Glomerular visceral epithelial cell (primary cell): ENCODE data around the gene EPB41.

Experiments used
- DNase-seq: peaks from one replicate; pipeline ENCODE4 v3.0.0-alpha.2; 2016; ENCODE audit errors: extremely low spot score

EPB41 gene

GRCh38 chr1:28890836-28891235, 23.5 kb upstream of the EPB41 start:
- DNase-seq, result no peak

DNA sequence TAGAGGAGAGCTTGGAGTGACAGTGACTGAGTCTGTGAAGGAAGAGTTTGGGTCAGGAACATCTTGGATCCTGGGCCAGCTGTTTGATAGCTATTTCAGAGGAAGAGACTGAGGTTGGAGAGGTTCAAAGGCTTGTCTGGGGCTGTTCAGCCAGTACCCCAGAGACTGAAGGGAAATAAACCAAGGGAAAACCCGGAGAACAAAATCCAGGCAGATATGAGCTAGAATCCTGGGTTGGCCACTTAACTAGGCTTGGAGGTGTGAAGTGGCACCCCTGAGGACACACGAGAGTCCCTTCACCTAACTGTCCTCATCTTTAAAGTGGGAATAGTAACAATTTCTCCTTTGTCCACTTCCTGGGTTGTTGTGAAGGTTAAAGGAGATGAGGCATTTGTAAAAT, 23.1 kb upstream of the EPB41 start:
- no peak for DNase-seq

DNA sequence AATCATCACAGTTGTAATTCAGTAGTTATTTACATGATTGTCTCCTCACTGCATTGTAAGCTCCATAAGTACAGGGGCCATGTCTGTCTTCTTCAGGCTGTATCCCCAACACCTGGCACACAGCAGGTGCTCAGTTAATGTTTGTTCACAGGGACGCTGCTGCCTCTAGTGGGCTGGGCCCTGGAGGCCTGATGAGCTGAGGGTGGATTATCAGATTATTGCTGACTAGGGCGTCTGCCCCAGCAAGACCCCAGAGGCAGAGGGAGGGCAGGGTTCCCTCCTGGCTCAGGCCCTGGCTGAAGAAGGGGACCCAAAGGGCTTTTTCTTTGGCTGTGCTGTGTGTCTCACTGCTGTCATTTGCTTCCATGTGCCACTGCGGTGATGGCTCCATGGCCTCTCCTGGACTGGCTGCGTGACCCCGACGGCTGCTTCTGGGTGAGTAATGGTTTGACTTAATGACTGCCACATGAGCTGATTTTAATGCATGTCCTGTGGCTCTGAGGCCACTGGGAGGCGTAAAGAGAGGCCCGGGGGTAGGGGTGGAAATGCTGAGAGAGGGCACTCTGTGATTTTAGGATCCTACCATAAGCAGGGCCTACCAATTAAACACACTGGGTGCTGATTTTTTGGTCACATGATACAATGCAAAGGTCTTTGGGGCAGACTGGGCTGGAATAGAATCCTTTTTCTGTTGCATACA, 20.8 kb upstream of the EPB41 start:
- DNase-seq, result no peak

- DNase-seq, result no peak
These were observed 19.6 kb upstream of the EPB41 start for GRCh38 chr1:28894785-28895184.

GRCh38 chr1:28895896-28896608, 18.3 kb upstream of the EPB41 start:
- no peak for DNase-seq

DNA sequence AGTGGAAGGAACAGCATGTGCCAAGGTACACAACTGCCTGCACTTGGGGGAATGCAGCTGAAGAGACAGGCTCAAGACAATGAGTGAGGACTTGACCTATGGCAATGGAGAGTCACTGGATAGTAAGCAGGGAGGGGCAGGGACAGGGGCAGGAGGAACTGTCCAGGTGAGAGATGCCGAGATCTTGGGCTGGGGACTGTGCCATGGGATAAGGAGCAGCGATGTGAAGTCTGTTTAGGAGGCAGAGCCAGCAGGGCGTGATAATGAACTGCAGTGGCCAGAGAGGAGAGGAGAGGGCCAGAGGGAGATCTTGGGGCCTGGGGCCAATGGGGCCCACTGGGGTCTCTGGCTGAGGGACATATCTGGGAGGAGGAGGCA, 17.8 kb upstream of the EPB41 start:
- DNase-seq, result no peak

DNA sequence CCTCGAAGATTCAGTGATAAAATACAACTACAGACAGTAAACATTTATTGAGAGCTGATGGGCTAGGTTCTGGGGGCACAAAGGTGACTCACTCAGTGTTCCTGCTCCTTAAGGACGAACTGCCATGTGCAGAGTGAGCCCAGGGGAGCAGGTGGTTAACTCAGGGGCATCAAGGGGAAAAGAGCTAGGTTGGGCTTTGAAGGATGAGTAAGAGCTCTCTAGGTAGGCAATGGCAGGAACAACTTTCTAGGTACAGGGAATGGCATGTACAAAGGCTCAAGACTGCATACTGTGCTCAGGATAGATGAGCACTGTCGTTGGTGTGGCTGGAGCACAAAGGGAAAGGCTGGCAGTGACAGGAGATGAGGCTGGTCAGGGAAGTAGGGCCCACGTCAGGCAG, 16.6 kb upstream of the EPB41 start:
- DNase-seq, result no peak

GRCh38 chr1:28898405-28898881, 15.9 kb upstream of the EPB41 start:
- no peak for DNase-seq

DNA sequence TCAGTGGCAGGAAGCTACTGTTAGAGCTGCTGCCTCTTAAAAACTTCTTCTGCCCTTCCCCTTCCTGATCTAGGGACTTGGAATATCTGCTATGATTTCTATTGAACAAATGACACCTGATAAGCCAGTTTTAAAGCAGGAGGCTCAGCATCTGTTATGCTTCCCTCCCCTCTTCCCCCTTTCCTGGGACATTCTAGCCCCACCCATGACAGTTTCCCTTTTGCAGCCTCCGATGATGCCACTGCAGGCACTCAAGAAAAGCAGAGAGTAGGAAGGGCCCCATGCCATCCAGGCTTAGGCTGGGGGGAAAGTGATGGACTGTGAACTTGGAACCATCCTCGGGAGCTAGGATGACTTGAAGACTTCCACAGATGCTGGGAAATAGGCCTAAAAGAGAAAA, 15.1 kb upstream of the EPB41 start:
- no peak for DNase-seq

GRCh38 chr1:28900562-28900961, 13.8 kb upstream of the EPB41 start:
- no peak for DNase-seq

GRCh38 chr1:28902738-28903137, 11.6 kb upstream of the EPB41 start:
- DNase-seq, result no peak

GRCh38 chr1:28905921-28906666, 8.3 kb upstream of the EPB41 start:
- DNase-seq, result no peak

DNA sequence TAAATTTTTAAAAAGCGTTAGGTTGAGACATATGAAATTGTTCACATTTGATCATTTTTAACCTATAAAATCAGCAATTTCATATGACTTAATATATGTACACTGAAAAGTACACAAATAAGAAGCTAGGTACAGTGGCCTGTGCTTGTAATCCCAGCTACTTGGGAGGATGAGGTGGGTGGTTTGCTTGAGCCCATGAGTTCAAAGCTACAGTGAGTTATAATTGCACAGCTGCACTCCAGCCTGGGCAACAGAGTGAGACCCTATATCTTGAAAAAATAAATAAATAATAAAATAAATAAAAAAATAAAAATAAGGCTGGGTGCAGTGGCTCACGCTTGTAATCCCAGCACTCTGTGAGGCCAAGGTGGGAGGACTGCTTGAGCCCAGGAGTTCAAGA, 5.2 kb upstream of the EPB41 start:
- DNase-seq, result no peak

DNA sequence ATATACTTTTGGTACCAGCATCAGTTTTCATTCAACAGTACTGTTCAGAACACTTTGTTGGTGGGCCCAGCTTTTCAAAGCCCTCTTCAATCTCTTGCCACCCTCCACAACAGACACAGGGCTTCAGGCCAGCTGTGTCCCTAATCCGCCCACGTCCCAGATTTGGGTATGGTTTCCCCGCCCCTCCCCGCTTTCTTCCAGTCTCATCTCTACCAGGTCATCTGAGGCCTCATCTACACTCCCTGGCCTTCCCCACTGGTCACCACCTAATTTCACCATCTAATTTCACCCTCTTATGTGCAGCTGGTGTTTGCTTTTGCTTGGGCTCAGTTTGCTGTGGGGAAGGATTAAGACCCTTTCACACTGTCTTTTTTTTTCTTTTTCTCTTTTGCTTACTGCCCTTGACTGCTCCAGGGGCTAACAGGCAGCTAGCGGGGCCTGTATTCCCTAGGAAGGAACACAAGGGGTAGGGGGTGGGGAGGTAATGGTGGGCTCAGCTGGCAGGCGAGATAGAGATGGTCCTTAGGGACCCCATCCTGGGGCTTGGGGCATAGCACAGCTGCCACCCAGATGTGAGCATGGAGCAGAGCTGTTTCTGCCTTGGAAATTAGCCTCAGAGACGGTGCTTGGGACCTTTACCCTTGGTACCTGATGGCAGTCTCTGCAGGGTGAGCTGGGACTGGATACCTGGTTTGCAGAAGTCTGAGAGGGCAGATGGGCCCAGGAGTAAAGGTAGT, 3.8 kb upstream of the EPB41 start:
- DNase-seq, result no peak

GRCh38 chr1:28913786-28914227, 562 bp upstream of the EPB41 start:
- DNase-seq, result no peak

DNA sequence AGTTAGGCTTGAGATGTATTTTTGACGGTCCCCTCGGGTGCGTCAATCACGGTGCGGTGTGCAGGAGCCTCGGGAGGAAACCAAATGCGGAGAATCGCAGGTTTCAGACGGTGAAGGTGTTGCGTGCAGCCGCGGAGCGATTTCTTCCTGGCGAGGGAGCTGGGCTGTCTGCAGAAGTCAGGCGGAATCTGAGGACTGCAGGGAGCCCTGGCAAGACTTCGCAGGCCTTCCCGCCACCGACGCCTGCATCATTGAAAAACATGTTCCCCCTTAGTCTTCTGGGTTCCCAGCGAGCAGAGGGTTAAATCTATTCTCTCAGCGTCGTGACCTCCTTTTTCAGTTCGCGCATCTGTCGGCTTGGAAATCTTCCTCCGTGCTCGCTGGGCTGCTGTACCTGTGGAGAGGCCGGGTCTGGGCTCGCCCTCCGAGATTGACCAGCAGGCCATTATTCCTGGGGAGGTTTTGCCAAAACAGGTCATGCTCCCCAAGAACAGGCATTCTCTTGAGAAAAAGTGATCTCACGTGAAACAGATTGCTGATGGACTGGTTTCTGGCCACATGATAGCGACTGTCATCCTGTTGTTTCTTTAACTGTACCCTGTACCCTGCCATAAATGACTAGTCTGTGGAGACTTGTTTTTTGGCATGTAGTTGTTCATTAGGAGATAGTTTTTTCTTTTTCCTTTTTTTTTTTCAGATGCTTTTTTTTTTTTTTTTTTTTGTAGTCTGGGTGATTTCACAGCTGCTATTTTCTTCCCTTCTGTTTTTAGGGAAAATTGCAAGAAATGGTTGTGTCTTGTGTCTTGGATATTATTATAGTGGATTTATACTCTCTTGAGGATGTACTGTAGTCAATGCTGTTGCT, 894 bp downstream of the EPB41 start:
- DNase-seq, result peak; percentile 42

DNA sequence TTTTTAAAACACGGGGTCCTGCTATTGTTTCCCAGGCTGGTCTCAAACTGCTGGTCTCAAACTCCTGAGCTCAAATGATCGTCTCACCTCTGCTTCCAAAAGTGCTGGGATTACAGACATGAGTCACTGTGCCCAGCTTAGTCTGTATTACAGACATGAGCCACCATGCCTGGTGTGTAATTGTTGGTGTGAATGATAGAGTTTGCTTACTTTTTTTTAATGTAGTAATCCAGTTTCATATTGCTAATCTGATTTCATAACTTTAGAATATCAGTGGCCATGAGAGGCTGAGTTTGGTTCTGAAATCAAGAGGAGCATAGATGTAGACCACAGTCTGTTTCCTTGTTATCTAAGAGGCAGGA, 3.4 kb downstream of the EPB41 start:
- DNase-seq, result no peak

DNA sequence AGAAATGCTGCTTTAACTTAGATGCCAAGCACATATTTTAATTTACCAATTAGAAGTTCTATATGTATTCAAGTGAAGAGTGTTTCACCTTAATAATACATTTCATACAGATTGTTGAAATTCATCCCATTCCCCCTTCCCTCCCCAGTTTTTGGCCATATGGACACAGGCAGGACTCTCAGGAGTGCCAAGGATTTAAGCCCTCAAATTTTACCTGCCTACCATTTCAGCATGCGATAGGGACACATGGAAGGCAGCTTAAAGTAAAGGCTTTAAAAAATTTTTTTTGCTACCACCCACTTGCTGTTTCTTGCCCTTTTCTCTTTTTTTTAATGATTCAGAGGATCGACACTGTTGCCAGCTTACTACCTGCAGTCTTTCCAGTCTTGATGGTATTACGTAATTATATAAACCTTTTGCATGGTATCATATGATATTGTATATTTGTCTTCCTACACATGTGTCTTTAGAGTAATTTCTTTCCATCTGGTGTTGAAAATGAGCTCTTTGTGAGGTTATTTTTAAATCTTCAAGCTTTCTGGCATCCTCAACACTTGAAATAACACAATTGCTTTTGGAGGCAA, 7.0 kb downstream of the EPB41 start:
- DNase-seq, result no peak

- no peak for DNase-seq
These were observed 11.1 kb downstream of the EPB41 start for GRCh38 chr1:28925350-28925891.

- DNase-seq, result peak; percentile 5
These were observed 12.4 kb downstream of the EPB41 start for GRCh38 chr1:28926629-28927265.
